SHP77 treated with DMSO at 0.1 percent for 48 hours (cell line): ENCODE results near the gene GNAI2.
"Not testable (repeated sequence)": the region's sequence is repeated elsewhere in the genome, so short reads cannot be mapped to it uniquely, and the experiment has no call there.

Experiments used
- DNase-seq: peaks from one replicate; lab custom pipeline; 2025; lab: John Stamatoyannopoulos, UW

GNAI2 gene

DNA sequence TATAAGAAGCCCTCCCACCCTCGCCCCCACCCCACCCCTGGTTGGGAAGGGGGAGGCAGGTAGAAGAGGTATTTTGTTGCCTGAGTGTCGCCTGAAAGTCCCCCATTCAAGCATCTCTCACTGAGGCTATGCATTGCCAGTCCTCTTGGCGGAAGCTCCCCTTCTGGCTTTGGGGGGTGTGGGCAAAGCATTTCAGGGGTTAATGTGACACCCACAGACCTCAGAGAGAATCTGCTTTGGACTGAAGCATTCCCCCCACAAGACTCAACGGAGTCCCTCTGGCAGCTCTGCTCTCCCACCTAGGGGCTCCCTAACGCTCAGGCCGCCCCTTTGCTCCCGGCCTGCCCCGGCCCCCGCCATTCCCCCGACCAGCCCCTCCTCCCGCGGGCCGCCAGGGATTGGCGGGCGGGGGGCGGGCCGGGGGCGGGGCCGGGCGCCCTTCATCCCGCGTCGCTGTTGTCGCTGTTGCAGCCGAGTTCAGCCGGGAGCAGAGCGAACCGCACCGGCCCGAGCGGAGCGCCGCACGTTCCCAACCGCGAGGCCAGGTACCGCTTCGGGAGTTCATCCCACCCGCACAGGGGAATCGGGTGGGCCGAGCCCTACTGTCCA lies 31.1 kb upstream of the GNAI2 start, which contains the start of gene SLC38A3:
SLC38A3 (plus strand) TSS at position 468 of the 609 bp plus-strand sequence. CDS start 8,929 bp downstream, outside the sequence.
- no peak for DNase-seq

DNA sequence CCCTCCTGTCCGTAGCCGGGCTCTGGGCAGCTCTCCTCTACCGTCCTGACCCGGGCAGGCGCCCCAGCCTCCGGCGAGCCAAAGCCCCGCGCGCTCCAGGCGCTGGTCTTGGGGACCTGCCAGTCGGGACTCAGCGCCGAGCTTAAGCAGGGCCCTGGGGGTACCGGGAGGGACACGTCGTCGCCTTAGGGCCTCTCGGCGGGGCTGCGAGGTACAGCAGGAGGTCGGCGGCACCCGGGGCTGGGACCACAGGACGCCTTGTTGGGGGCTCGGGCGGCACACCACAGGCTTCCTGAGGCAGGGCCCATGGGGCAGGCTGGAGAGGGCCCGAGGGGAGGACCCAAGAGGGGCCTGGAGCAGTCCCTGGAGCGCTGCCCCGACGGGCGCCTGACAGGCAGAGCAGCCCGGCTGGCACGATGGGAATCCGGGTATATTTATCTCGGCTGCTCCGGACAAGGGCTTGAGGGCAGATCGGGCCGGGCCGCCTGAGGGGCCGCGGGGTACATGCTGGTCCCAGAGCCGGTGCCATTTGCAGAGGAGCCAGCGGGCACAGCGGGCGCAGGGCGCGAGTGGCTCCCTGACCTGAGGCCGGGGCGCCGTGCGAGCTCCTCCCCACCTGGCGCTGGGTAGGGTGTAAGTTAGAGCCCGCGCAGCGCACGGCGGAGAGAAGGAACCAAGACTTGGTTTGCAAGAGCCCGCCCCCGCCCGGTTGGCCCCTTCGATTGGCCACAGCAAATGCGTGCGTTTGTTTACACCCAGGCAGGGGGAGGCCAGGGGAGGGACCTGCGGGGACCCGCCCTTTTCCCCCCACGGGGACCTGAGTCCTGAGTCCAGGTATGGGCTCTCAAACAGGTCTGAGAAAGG lies 30.4 kb upstream of the GNAI2 start:
- DNase-seq = no peak

DNA sequence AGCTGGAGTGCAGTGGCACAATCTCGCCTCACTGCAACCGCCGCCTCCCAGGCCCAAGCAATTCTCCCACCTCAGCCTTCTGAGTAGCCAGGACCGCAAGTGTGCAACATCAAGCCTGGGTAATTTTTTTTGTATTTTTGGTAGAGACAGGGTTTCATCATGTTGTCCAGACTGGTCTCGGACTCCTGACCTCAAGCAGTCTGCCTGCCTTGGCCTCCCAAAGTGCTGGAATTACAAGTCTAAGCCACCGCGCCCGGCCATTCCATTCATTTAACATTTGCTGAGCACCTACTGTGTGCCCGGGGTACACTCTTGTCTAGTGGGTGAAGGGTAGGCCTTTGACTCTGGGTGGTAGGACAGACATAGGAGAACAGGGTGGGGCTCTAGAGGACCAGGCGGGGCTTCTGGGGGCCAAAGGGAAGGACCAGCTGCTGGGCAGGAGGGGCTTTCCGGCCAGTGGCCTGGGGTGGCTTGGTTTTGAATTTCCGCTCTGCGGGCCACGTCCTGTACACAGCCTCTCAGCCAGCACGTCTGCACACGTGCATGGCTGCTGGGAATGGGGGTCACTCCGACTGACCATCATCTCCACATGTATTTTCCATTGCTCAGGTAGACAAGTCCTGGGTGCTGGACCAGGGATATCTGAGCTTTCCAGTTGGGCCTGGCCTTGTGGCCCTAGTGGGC lies 28.5 kb upstream of the GNAI2 start:
- DNase-seq = no peak

DNA sequence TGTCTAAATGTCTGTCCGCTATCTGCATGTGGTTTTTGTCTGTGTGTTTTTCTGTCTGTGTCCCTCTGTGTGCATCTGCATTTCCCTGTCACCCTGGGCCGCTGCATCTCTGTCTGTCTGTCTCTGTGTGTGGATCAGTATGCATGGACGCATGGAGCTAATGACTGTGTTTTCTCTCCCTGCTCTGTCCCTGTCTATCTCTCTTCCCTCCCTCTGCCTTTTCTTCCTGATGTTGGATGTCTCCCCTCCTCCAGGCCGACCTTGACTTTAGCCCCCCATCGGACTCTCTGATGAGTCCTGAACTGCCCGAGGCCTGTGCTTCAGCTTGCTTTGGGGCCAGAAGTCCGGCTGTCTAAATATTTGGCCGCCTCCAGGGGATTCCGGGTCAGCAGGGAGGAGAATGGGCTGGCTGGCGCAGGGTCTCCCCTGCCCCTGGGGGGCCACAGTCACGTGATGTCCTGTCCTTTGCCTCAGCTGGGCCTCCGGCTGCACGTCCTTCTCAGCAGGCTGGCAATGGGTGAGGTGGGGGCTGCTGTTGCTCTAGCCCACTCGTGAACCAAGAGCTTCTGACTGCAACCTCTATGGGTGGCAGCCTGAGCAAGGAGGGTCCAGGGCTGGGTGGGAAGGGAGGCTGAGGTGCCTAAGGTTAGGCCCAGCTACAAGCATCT lies 27.2 kb upstream of the GNAI2 start:
- no peak for DNase-seq

DNA sequence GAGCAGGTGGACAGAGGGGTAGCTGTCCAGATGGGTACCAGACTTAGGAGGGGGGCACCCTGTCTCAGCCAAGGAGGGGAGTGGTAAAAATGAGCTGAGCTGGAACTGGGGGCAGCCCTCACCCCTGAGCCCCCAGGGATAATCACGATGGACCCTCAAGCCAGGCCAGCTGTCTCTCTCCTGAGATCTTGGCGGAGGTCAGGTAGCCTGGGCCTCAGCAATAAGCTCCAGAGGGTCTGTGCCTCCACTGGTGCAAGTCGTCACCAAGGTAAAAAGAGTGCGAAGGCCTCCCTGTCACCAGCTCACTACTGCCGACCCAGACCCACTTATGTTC lies 25.9 kb upstream of the GNAI2 start:
- no peak for DNase-seq

DNA sequence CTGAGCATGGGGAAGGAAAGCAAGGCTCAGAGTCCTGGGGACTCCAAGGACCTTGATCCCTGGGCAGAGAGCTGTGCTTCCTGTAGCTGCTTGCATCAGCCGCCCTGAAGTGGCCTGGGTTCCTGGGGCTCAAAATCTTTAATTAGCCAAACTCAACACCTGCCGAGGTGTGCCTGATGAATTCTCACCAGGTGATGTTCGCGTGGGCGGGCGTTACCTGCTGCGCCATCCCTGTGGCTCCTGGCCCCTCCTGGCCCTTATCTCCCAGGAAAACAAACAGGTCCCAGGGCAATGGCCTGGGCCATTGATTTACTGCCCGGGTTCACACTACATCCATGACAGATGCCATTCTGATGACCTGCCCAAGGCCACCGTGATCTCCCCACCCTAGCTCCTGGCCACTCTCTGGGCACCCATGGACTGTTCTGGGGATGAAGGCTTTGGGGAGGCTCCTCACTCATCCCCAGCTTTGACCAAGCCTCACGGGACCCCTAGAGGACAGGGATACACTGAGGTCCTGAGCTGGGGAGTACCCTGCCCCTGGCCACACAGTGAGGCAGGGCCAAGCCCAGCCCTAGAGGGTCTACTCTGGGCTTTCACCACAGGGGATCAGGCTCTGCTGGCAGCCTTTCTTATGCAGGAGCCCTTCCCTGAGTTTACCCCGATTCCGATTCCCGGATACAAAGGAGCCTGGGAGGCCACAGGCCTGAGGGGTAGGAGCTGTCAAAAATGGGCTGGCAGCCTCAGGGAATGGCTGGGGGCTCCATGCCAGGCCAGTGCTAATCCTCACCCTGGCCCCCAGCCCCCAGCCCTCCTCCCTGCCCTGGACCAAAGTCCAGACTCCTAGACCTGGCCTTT lies 25.3 kb upstream of the GNAI2 start:
- DNase-seq = no peak

DNA sequence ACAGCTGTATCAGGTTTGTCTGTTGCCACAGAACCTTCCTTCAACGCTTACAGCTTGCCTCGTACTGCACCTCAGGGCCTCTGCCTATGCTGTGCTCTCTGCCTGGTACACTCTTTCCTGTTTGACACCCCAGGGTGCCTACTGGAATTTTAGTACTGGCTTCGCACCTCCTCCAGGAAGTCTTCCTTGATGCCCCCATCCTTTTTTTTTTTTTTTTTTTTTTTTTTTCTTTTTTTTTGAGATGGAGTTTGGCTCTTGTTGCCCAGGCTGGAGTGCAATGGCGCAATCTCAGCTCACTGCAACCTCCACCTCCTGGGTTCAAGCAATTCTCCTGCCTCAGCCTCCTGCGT lies 24.7 kb upstream of the GNAI2 start:
- DNase-seq = not testable (repeated sequence)

DNA sequence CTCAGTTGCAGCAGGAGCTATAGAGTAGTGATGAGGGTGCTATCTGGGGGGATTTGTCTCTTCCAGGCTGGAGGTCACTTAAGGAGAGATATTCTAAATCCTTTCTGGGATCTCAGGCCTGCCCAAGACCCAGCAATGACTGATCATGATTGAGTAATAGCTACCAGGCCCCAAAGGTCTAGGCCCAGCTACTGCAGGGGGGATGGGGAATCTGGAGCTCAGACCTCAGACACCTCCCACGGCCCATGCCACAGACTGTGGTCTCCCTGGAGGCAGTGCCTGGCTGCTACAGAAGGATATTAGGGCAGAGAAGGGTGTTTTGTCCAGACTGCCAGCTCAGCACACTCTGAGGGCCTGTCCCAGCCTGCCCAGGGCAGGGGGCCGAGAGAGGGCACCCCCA lies 24.1 kb upstream of the GNAI2 start:
- no peak for DNase-seq

DNA sequence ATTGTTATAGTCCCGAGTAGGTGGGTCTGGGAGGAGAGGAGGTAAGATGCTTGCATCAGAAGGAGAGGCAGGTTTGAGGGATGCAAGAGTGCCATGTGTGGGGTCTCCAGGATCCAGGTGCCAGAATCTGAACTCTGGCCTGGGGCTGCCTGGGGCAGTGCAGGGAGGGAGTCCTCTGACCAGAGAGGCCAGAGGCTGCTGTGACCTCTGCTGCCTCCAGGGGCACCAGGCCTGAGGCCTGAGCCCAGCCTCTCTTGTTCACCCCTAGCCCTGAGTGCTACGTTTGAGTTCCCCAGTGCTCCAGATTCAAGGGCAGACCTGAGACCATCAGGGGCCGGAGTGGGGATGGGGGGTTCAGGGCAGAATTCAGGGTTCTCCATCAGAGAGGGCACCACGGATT lies 23.5 kb upstream of the GNAI2 start:
- no peak for DNase-seq

DNA sequence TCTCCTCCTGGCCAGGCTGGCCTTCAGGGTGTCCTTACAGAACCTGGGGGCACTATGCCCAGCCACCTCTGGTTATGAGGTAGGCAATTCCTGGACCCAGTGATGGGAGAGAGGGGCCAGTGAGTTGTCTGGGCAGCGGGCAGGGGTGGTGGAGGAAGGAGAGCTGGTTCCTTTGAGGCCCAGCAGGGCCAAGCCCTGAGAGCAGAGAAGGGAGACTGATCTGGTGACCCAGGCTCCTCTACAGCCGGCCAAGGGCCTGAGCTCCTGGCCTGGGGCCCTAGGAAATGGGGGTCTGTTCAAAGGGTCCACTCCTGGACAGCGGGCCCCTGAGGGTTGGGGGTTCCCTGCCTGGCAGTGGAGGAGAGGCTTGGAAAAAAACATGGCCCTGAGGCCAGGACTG lies 23.0 kb upstream of the GNAI2 start:
- no peak for DNase-seq

DNA sequence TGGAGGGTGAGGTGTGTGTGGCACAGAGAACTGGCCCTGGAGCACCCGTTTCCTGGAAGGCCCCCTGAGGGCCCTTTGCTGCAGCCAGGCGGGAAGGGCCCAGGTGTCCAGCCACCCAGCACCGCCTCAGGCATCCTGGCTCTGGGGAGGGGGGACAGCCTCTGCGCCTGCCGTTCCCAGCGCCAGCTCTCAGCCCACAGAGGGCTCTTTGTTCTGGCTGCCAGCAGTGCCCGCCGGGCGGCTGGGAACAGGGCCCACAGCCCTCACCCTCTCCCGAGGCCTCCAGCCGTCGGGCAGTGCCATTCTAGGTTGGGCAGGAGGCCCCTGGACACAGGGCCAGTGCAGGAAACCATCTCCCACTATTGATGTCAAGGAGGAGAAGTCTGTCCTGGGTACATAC lies 22.6 kb upstream of the GNAI2 start:
- DNase-seq = no peak

DNA sequence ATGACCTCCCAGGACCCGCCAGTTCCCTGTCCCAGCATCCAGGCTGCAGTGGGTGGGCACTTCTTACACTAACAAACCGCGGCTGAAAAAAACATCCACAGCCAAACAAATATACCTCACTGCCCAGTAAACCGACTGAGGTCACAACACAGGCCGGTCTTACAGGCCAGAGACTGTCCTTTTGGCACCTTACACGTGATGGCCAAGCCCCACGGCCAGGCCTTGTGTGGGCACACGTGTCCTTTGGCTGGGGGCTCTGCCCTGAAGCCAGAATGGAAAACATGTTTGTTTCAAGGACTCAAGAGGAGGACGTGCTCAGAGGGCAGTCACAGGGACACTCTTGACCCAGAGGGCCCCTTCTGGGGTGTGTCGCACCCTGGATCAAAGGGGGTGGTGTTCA lies 21.2 kb upstream of the GNAI2 start:
- no peak for DNase-seq

DNA sequence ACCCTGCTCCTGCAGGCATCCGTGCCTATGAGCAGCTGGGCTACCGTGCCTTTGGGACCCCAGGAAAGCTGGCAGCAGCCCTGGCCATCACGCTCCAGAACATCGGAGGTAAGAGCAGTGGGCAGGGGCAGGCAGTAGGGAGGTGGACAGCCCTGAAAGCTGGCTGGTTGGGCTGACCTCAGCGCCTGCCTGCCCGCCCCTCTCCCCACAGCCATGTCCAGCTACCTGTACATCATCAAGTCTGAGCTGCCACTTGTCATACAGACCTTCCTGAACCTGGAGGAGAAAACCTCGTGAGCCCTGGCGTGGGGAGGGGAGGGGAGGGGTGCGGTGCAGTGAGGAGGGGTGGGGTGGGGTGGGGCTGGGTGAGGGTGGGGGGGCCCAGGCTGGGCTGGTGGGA lies 20.5 kb upstream of the GNAI2 start:
- no peak for DNase-seq

DNA sequence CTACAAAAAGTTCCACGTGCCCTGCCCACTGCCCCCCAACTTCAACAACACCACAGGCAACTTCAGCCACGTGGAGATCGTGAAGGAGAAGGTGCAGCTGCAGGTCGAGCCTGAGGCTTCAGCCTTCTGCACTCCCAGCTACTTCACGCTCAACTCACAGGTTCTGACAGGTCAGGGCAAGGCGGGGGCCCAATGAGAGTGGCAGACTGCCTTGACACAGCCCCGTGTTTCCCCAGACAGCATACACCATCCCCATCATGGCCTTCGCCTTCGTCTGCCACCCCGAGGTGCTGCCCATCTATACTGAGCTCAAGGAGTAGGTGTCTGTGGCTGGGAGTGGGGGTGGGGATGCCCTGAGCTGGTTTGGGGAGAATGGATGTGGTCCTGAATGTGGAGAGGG lies 18.3 kb upstream of the GNAI2 start:
- no peak for DNase-seq

DNA sequence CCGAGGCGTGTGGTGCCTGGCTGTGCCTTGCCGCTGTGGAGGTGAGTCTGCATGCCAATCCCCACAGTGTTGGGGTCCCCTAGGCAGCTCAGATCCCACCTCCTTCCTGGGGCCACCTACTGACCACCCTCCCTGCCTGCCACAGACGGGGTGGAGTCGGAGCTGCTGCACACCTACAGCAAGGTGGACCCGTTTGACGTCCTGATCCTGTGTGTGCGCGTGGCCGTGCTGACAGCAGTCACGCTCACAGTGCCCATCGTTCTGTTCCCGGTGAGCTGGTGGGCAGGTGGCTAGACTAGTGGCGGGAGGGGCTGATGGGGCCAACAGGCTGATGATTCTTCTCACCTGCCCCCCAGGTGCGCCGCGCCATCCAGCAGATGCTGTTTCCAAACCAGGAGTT lies 17.6 kb upstream of the GNAI2 start:
- no peak for DNase-seq

DNA sequence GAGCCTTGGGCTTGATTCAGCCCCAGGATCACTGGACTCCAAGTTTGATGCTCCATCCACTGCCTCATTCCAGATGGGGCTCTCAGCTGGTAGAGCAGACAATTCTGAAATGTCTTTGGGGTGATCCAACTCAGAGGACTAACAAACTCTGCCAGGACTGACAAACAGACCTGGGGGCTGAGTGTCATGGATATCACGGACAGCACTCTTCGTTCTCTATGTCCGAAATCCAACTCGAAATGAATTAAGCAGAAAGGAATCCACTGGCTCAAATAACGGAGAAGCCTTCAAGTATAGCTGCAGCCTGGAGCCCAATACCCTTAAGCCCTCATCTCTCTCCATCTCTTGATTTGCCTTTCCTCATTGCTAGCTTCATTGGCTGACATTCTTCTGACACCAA lies 16.7 kb upstream of the GNAI2 start:
- no peak for DNase-seq

DNA sequence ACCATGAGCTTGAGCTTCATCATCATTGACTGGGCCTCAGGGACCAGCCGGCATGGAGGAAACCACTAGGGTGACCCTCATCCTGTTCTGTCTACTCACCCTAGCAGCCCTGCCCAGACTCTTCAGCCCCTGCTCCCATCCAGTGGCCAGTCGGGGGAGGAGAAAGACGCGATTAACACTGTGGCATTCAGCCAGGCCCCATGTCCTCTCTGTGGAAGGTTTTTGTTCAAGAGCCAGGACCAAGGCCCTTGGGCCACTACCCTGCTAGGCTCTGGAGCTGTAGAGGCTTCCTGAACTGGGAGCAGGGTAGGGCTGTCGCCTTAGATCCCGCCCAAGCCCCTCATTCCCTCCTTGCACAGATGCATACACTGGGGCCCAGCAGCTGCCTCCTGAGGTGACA lies 15.9 kb upstream of the GNAI2 start:
- DNase-seq = no peak

DNA sequence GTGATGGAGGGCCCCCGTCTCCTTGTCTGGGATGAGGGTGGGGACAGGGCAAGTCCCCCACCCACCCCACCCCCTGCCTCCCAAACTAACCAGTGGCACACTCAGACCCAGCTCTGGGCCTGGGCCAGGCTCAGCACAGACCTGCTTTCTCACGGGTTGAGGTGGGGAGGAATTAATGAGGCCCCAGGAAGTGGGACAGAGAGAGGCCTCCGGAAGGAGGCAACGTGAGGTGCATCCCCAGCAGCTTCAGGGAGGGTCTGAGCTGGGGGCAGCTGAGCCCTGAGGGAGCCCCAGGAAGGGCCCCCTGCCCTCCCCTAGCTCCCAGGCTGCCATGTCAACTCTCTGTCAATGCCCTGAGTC lies 15.0 kb upstream of the GNAI2 start:
- DNase-seq = no peak

DNA sequence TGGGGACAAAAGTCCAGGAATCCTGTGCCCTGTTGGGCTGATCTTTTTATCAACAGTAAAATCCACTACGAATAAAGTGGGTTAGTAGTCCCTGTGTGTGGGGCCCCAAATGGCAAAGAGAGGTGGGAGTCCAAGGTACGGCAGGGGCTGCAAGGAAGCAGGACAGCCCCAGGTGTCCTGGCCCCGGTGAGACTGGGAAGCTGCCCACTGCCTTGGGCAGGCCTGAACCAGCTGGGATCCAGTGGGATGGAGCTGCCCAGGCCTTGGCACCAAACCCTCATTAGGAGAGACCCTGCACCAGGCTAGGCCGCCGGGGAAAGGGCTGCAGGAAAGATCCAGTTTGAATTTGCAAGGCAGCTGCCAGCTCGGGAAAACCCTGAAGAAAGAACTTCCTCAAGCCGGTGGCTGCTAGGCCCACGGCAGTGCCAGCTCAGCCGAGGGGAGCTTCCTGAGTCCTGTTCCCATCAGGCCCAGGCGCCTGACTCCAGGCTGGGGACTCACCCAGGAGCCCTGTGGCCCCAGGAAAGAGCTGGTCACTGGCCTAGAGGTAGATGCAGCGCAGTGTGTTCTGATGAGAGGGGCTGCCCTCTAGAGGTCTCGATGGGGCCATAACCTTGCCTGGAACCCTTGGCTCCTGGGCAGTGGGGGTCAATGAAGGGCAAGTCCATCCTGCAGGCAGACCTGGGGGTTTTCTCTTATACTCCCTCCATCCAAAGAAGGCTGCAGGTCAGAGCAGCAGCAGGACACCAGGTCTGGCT lies 14.4 kb upstream of the GNAI2 start:
- no peak for DNase-seq

DNA sequence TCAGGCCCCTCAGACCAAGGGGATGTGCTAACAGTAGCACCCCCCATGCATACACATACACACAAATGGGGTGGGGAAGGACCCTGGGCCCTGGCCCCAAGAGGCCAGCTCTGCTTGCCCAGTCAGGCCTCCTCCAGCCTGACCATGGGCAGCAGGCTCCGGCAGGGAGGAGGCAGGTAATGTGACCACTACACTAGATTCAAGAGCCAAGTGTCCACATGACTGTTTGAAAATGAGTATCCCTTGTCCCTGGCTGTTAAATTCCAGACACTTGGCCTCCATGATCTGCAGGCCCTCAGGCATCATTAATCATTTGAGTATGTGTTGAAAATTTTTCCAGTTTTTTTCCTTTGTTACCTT lies 13.9 kb upstream of the GNAI2 start:
- no peak for DNase-seq

DNA sequence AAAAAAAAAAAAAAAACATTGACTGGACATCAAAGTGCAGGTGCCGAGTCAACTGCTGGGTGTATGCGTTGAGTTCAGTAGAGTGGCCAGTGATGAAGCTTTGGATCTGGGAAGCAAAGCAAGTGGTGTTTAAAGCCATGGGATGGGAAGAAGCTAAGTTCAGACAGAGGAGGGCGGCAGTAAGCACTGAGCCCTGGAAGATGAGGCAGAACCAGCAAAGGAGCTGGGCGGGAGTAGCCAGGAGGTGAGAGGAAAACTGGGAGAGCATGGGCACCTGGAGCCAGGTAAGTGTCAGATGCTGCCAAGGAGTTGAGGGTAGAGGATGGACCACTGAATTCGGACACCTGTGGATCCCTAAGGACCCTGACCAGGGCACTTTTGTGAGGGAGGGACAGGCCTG lies 11.4 kb upstream of the GNAI2 start:
- DNase-seq = no peak
